GM19239 (cell line): ENCODE measurements around the gene KCNA1.

Experiments used
- DNase-seq: peaks from one replicate; pipeline ENCODE4 v3.0.0; 2011; ENCODE audit warnings: low spot score; ENCODE audit not compliant: insufficient read length
- FAIRE-seq: peaks from 2 replicates; lab custom pipeline; 2011; peaks lifted over from hg19 to GRCh38; lab: Jason Lieb, UNC

KCNA1 gene

GRCh38 chr12:4910502-4911315, 1.0 kb downstream of the KCNA1 start:
- peak; percentile 40 for DNase-seq
- no peak for FAIRE-seq

- DNase-seq (no peak), FAIRE-seq (no peak)
These were observed 1.8 kb downstream of the KCNA1 start for GRCh38 chr12:4911316-4911994.

- FAIRE-seq: no peak
These were observed 5.0 kb downstream of the KCNA1 start for GRCh38 chr12:4914720-4915119.

GRCh38 chr12:4915752-4916151, 6.0 kb downstream of the KCNA1 start:
- DNase-seq (no peak), FAIRE-seq (no peak)

More at GRCh38 chr12:4914720-4915119, 5.0 kb downstream of the KCNA1 start:
- DNase-seq: no peak

GRCh38 chr12:4918950-4919660, 9.4 kb downstream of the KCNA1 start:
- FAIRE-seq (no peak), DNase-seq (no peak)

GRCh38 chr12:4932576-4932975, 22.9 kb downstream of the KCNA1 start:
- FAIRE-seq (no peak), DNase-seq (no peak)

- no peak for DNase-seq
- FAIRE-seq: no peak
These were observed 23.7 kb downstream of the KCNA1 start for GRCh38 chr12:4933411-4933810.

GRCh38 chr12:4934407-4935035, 24.8 kb downstream of the KCNA1 start:
- FAIRE-seq: no peak

GRCh38 chr12:4938900-4939299, 29.2 kb downstream of the KCNA1 start:
- DNase-seq (no peak), FAIRE-seq (no peak)

More at GRCh38 chr12:4934407-4935035, 24.8 kb downstream of the KCNA1 start:
- DNase-seq: no peak

GRCh38 chr12:4939418-4940023, 29.8 kb downstream of the KCNA1 start:
- DNase-seq (no peak), FAIRE-seq (no peak)

GRCh38 chr12:4943067-4943937, 33.6 kb downstream of the KCNA1 start:
- DNase-seq (peak; percentile 46), FAIRE-seq (peak; percentile 96)

- no peak for FAIRE-seq
These were observed 34.2 kb downstream of the KCNA1 start for GRCh38 chr12:4943938-4944284.

GRCh38 chr12:4947253-4947652, 37.5 kb downstream of the KCNA1 start:
- DNase-seq: no peak
- no peak for FAIRE-seq

More at GRCh38 chr12:4943938-4944284, 34.2 kb downstream of the KCNA1 start:
- no peak for DNase-seq

- FAIRE-seq: no peak
- no peak for DNase-seq
These were observed 41.4 kb downstream of the KCNA1 start for GRCh38 chr12:4951083-4951482.

- FAIRE-seq: no peak
- DNase-seq: no peak
These were observed 41.9 kb downstream of the KCNA1 start for GRCh38 chr12:4951601-4952000.

GRCh38 chr12:4954621-4955354, 45.1 kb downstream of the KCNA1 start:
- FAIRE-seq: no peak
- DNase-seq: no peak

GRCh38 chr12:4956054-4956453, 46.3 kb downstream of the KCNA1 start:
- no peak for FAIRE-seq
- no peak for DNase-seq

- DNase-seq (no peak), FAIRE-seq (no peak)
These were observed 47.3 kb downstream of the KCNA1 start for GRCh38 chr12:4956968-4957367.

GRCh38 chr12:4957761-4958160, 48.1 kb downstream of the KCNA1 start:
- FAIRE-seq (no peak), DNase-seq (no peak)
